ENCODE measurements around the gene CCL11.
"Not testable (repeated sequence)": the region's sequence is repeated elsewhere in the genome, so short reads cannot be mapped to it uniquely, and the experiment has no call there.

Gene CCL11

DNA sequence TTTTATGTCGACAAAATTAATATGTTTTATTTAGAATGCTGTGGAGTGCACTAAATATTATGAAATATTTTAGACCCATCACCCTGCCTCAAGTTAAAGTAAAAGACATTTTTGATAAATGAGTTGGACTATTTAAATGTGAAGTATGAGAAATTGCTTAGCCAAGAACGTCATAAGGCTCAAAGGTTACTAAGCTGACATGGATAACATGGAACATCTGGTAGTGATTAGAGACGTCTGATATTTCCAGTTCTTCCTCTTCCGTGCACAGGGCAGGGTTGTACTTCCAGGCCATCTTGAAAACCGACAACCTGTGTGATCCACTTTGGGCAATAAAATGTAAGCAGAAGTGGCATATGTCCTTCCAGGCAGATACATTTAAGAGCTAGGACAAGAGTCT lies 26.5 kb downstream of the CCL11 start:
- TF ChIP-seq, protein P1, sequence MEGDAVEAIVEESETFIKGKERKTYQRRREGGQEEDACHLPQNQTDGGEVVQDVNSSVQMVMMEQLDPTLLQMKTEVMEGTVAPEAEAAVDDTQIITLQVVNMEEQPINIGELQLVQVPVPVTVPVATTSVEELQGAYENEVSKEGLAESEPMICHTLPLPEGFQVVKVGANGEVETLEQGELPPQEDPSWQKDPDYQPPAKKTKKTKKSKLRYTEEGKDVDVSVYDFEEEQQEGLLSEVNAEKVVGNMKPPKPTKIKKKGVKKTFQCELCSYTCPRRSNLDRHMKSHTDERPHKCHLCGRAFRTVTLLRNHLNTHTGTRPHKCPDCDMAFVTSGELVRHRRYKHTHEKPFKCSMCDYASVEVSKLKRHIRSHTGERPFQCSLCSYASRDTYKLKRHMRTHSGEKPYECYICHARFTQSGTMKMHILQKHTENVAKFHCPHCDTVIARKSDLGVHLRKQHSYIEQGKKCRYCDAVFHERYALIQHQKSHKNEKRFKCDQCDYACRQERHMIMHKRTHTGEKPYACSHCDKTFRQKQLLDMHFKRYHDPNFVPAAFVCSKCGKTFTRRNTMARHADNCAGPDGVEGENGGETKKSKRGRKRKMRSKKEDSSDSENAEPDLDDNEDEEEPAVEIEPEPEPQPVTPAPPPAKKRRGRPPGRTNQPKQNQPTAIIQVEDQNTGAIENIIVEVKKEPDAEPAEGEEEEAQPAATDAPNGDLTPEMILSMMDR (IDR thresholded peaks at IDR 0.05; ENCODE audit: low read depth, low read length, missing control alignments) = no peak
- DNase-seq (ENCODE audit: extremely low read depth, low read depth) = peak; percentile 78

DNA sequence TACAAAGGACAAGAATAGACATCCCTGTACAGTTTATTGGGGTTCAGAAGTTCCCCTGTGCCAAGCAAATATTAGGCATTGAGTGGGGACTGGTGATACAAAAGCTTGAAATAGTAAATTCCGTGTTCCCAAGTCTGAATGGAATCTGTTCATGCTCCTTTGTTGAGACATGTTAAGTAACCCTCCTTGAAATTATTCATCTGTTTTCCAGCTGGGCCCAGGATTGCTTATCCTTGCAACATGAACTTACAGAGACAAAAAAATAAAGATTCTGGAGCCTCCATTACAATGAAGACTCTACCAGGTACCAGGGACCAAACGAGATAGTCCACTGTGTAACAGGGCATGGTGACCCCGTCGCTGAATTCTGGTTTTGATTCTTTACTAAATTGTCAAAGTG lies 27.6 kb downstream of the CCL11 start:
- H3K4me3 ChIP-seq (replicated peaks; ENCODE audit: low read depth, low read length) = no peak overlapping the region
- TF ChIP-seq, protein P1 (IDR thresholded peaks at IDR 0.05; ENCODE audit: low read depth, low read length, missing control alignments) = no peak
- DNase-seq (ENCODE audit: extremely low read depth, low read depth) = no peak

More for the DNA sequence above, 26.5 kb downstream of the CCL11 start:
- H3K4me3 ChIP-seq (replicated peaks; ENCODE audit: low read depth, low read length) = no peak overlapping the region

DNA sequence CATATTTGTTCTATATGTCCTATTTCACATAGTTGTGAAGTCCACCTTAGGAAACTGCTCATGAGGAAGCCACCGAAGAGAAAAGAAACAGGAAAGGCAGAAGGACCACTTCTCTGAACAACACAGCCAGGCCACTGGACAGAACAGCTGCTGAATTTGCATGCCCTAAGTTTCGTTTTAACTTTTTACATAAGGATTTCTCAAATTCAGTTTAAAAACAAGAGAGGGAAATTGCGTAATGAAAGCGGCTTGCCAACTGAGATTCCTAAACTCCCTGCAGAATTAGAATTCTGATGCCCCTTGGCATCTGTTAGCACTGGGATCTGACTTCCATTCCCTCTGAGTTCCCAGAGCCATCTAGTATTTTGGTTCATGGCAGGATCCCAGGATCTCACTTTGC lies 28.7 kb downstream of the CCL11 start:
- DNase-seq (ENCODE audit: extremely low read depth, low read depth) = no peak
- no peak overlapping the region for H3K4me3 ChIP-seq (replicated peaks; ENCODE audit: low read depth, low read length)
- TF ChIP-seq, protein P1 (IDR thresholded peaks at IDR 0.05; ENCODE audit: low read depth, low read length, missing control alignments) = no peak

DNA sequence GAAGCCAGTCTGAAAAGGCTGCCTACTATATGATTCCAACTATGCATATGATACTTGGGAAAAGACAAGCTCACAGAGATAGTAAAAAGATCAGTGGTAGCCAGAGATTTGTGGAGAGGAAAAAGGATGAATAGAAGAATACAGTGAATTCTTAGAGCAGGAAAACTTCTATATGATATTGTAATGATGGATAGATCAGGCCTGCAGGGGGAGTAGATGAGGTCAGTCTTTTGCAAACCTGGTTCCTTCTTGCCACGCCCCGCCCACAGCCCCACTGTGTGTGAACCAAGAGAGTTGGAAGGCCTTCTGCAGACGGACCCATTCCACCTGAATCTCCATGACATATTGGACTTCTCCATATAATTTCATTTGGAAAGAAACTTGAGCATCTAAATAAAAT lies 32.9 kb downstream of the CCL11 start:
- TF ChIP-seq, protein P1 (IDR thresholded peaks at IDR 0.05; ENCODE audit: low read depth, low read length, missing control alignments) = peak; percentile 21
- DNase-seq (ENCODE audit: extremely low read depth, low read depth) = no peak
- no peak overlapping the region for H3K4me3 ChIP-seq (replicated peaks; ENCODE audit: low read depth, low read length)

DNA sequence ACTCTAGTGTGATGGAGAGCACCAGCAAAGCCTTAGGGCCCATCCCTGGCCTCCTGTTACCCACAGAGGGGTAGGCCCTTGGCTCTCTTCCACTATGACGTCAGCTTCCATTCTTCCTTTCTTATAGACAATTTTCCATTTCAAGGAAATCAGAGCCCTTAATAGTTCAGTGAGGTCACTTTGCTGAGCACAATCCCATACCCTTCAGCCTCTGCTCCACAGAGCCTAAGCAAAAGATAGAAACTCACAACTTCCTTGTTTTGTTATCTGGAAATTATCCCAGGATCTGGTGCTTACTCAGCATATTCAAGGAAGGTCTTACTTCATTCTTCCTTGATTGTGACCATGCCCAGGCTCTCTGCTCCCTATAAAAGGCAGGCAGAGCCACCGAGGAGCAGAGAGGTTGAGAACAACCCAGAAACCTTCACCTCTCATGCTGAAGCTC lies 33.5 kb downstream of the CCL11 start, which contains the start of gene CCL8:
TSS of gene CCL8 (plus strand) at position 397 of the 445 bp plus-strand sequence. CDS start 67 bp downstream, outside the sequence.
- no peak for DNase-seq (ENCODE audit: extremely low read depth, low read depth)
- no peak within 1 kb of the TSS for H3K4me3 ChIP-seq (replicated peaks; ENCODE audit: low read depth, low read length)
- TF ChIP-seq, protein P1 (IDR thresholded peaks at IDR 0.05; ENCODE audit: low read depth, low read length, missing control alignments) = no peak

DNA sequence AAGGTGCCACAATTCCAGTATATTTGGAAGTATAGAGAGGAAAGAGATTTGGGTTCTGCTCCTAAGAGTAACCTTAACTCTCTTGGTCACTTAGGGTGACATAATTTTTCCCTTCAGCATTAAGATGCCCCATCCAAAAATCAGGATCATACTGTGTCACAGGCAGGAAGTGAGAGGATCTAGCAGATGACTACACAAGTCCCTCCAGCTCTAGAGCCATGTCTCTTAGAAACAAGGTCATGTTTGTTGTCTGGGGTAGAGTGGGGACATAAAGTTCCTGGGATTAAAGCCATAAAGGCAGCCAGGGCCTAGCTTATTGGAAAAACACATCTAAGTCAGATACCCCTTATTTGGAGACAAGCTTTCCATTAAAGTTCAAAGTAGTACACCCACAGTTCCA lies 36.4 kb downstream of the CCL11 start:
- TF ChIP-seq, protein P1 (IDR thresholded peaks at IDR 0.05; ENCODE audit: low read depth, low read length, missing control alignments) = no peak
- no peak overlapping the region for H3K4me3 ChIP-seq (replicated peaks; ENCODE audit: low read depth, low read length)
- no peak for DNase-seq (ENCODE audit: extremely low read depth, low read depth)

DNA sequence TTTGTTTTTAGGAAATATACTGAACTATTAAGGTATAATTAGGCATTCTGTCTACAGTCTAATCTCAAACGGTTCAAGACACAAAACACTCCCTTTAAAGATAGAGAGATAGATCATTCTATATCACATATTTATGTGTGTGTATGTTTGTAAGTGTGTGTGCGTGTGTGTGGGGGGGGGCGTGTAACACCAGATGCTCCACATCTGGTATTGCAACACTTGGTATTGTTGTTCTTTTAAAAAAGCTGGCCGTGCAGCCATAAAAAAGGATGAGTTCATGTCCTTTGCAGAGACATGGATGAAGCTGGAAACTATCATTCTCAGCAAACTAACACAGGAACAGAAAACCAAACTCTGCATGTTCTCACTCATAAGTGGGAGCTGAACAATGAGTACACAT lies 42.0 kb downstream of the CCL11 start:
- H3K4me3 ChIP-seq (replicated peaks; ENCODE audit: low read depth, low read length) = not testable (repeated sequence)
- peak; percentile 40 for DNase-seq (ENCODE audit: extremely low read depth, low read depth)
